ENCODE results near the gene MRPL36. TPM values are rescaled to one million over a fixed set of nuclear protein-coding genes. Genes with fewer than 3 reads are reported as not detected.

The MRPL36 gene
- total and polyA plus RNA-seq, 2 of the 4 experiments (the other 2 are of a cell fraction), result 85.9 to 103 TPM

DNA sequence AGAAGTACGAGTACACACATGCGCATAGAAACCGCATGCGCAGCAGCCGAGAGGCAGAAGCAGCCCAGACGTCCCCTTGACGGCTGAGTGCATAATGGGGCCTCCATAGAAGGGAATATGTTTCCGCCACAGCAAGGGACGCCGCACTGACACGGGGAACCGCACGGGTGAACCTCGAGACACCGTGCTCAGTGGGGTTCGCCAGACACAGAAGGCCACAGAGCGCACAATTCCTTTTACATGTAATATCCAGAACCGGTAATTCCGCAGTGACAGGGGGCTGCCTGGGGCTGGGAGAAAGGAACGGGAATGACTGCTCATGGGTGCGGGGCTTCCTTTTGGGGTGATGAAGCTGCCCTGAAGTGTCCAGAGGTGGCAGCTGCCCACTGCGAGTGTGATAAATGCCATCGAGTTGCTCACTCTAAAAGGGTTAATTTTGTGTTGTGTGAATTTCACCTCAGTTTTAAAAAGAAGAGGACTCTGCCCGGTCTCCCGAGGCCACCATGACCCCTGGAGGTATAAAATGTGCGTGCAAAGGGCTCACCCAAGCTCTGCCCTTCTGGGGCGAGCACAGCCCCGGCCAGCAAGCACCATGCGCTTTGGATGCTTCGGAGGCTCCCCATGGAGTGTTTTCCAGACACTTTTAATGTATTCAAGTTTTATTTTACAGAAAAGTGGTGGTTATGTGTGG, 29.7 kb downstream of the MRPL36 start:
- Histone ChIP-seq H2AK5ac (ENCODE audit: low read depth, low read length) (no peak overlapping the region), H4K8ac (ENCODE audit: low read depth in 2 of 2, low read length in 2 of 2) (no peak overlapping the region), H3K4me2 (ENCODE audit: low read depth, low read length) (no peak overlapping the region), H2BK5ac (ENCODE audit: low read depth, low read length, poor library complexity, severe bottlenecking) (no peak overlapping the region), H4K5ac (ENCODE audit: low read depth, low read length) (no peak overlapping the region), H3K23ac (ENCODE audit: low read depth, low read length) (no peak overlapping the region), H4K20me1 (ENCODE audit: insufficient read depth, low read length) (no peaks in the 10 kb centered on the region), H4K91ac (ENCODE audit: insufficient read depth, low read depth, low read length) (no peak overlapping the region), H3K9ac (ENCODE audit: low read depth, low read length) (no peak overlapping the region), H2AK9ac (replicated peaks; ENCODE audit: low read depth, low read length, poor library complexity) (no peak overlapping the region), H3K27me3 (ENCODE audit: control insufficient read depth, insufficient read depth, low read length) (peaks cover 7% of the 10 kb centered on the region), H3K18ac (ENCODE audit: low read depth, low read length) (no peak overlapping the region), H3K14ac (replicated peaks; ENCODE audit: low read depth, low read length) (no peak overlapping the region), H3K79me1 (ENCODE audit: low read depth in 1 of 2, low read length in 2 of 2) (no peaks in the 10 kb centered on the region), H3K9me1 (ENCODE audit: insufficient read depth, low read length) (no peaks in the 10 kb centered on the region), H3K4ac (ENCODE audit: low read depth, low read length) (no peak overlapping the region), H3K4me3 (ENCODE audit: insufficient read depth, low read depth, low read length) (no peak overlapping the region), H2BK15ac (ENCODE audit: low read depth, low read length) (no peak overlapping the region), H2BK120ac (ENCODE audit: low read depth, low read length) (no peak overlapping the region), H2BK20ac (ENCODE audit: low read depth, low read length) (no peak overlapping the region), H3K56ac (ENCODE audit: extremely low read depth, insufficient read depth, low read length) (no peak overlapping the region), H3K4me1 (ENCODE audit: control insufficient read depth, insufficient read depth, low read length) (peaks cover 3% of the 10 kb centered on the region; the same call in 1 of the 2 replicates), H2AFZ (replicated peaks; ENCODE audit: low read length, poor library complexity) (peak overlapping the region; percentile 28), H3K9me3 (ENCODE audit: control insufficient read depth, insufficient read depth, low read length) (no peaks in the 10 kb centered on the region), H3K27ac (ENCODE audit: insufficient read depth, low read length) (no peak overlapping the region), H3K36me3 (ENCODE audit: control insufficient read depth, insufficient read depth, low read length) (no peaks in the 10 kb centered on the region)
- TF ChIP-seq, protein P1, sequence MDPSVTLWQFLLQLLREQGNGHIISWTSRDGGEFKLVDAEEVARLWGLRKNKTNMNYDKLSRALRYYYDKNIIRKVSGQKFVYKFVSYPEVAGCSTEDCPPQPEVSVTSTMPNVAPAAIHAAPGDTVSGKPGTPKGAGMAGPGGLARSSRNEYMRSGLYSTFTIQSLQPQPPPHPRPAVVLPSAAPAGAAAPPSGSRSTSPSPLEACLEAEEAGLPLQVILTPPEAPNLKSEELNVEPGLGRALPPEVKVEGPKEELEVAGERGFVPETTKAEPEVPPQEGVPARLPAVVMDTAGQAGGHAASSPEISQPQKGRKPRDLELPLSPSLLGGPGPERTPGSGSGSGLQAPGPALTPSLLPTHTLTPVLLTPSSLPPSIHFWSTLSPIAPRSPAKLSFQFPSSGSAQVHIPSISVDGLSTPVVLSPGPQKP (IDR thresholded peaks at IDR 0.05; ENCODE audit: borderline replicate concordance, low read depth, low read length), result no peak
- TF ChIP-seq NFE2L2 (IDR thresholded peaks at IDR 0.05; ENCODE audit: low read depth, low read length), result no peak
- TF ChIP-seq RFX5 (IDR thresholded peaks at IDR 0.05; ENCODE audit: low read depth, low read length), result no peak
- no peak for TF ChIP-seq MAFK (IDR thresholded peaks at IDR 0.05; ENCODE audit: low read depth, low read length)
- TF ChIP-seq RCOR1 (IDR thresholded peaks at IDR 0.05; ENCODE audit: insufficient replicate concordance, low read length), result no peak
- no peak for TF ChIP-seq SMC3 (IDR thresholded peaks at IDR 0.05; ENCODE audit: low read depth, low read length)
- no peak for TF ChIP-seq MAZ (IDR thresholded peaks at IDR 0.05; ENCODE audit: borderline replicate concordance, low read depth, low read length)
- no peak for TF ChIP-seq POLR2A (IDR thresholded peaks at IDR 0.05; ENCODE audit: low read depth, low read length)
- no peak for TF ChIP-seq CEBPB (IDR thresholded peaks at IDR 0.05; ENCODE audit: low read depth, low read length)
- TF ChIP-seq CHD1 (IDR thresholded peaks at IDR 0.05; ENCODE audit: low read depth, low read length), result no peak
- TF ChIP-seq FOS (IDR thresholded peaks at IDR 0.05; ENCODE audit: low read depth, low read length), result no peak
- TF ChIP-seq MXI1 (IDR thresholded peaks at IDR 0.05; ENCODE audit: borderline replicate concordance, low read depth, low read length), result no peak
- TF ChIP-seq BHLHE40 (IDR thresholded peaks at IDR 0.05; ENCODE audit: low read depth, low read length), result no peak
- TF ChIP-seq RAD21 (IDR thresholded peaks at IDR 0.05; ENCODE audit: low read length), result no peak
- TF ChIP-seq, protein P2, sequence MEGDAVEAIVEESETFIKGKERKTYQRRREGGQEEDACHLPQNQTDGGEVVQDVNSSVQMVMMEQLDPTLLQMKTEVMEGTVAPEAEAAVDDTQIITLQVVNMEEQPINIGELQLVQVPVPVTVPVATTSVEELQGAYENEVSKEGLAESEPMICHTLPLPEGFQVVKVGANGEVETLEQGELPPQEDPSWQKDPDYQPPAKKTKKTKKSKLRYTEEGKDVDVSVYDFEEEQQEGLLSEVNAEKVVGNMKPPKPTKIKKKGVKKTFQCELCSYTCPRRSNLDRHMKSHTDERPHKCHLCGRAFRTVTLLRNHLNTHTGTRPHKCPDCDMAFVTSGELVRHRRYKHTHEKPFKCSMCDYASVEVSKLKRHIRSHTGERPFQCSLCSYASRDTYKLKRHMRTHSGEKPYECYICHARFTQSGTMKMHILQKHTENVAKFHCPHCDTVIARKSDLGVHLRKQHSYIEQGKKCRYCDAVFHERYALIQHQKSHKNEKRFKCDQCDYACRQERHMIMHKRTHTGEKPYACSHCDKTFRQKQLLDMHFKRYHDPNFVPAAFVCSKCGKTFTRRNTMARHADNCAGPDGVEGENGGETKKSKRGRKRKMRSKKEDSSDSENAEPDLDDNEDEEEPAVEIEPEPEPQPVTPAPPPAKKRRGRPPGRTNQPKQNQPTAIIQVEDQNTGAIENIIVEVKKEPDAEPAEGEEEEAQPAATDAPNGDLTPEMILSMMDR (conservative IDR thresholded peaks at IDR 0.05; ENCODE audit: low read depth, low read length), result no peak
- TF ChIP-seq, protein P3, sequence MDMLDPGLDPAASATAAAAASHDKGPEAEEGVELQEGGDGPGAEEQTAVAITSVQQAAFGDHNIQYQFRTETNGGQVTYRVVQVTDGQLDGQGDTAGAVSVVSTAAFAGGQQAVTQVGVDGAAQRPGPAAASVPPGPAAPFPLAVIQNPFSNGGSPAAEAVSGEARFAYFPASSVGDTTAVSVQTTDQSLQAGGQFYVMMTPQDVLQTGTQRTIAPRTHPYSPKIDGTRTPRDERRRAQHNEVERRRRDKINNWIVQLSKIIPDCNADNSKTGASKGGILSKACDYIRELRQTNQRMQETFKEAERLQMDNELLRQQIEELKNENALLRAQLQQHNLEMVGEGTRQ (IDR thresholded peaks at IDR 0.05; ENCODE audit: low read depth, low read length), result no peak
- intact Hi-C loops (cut with micrococcal nuclease) (no loop called here), dilution Hi-C loops (cut with HindIII; ENCODE audit: low sequenced_read_pairs, unreplicated experiment) (no loop called here), in situ Hi-C loops (cut with MboI; ENCODE audit: low sequenced_read_pairs) (no loop called here)
- ChIA-PET POLR2A (ENCODE audit: unreplicated experiment) (no interaction called here), CTCF (interaction anchor here (1.2 kb wide), 1 partner anchor 20 kb away, joined by 3 read pairs; no protein-coding TSS in a partner anchor)
- DNase-seq (no peak), ATAC-seq (ENCODE audit: low read depth) (no peak)
- BruUV-seq (replicated peaks), result no TSS peak
- WGBS, 2 experiments (ENCODE audit: extremely low coverage in 2 of 2, insufficient read length in 1 of 2), result 85% methylated on average over 6 of the region's 30 CpGs; no CpG with 5 or more reads in 1 of the 2 experiments

All from IMR-90 (cell line).